ENCODE measurements around the gene GPS2. TPM values are rescaled to one million over a fixed set of nuclear protein-coding genes. Genes with fewer than 3 reads are reported as not detected.

GPS2 gene
- total RNA-seq (100 to 1,000 TPM in 3 of 5 experiments, 10 to 100 TPM in 2; 72.6 to 145 (median 107) TPM), polyA plus RNA-seq (100 to 1,000 TPM in 1 of 2 donors, 10 to 100 TPM in 1; 80.1 to 134 TPM), total RNA-seq (8.9 reads per million, percentile 33 among the genes with 10 or more reads in this experiment)

- Mint-ChIP-seq H3K27me3 (no peaks in the 10 kb centered on the region), H3K27ac (peak within 1 kb of the TSS; percentile 85 to 97 (median 95)), H3K4me1 (peaks cover 36 to 63% (median 54%) of the 10 kb centered on the region in 7 donors), H3K36me3 (peaks cover 14 to 50% (median 27%) of the 10 kb centered on the region in 5 donors), H3K9me3 (peaks cover 0 to 7% (median 0%) of the 10 kb centered on the region in 11 donors), H3K4me3 (peak within 1 kb of the TSS; percentile 85 to 96 (median 90))
- intact Hi-C loops (cut with micrococcal nuclease) = loop anchor here (1.0 to 2.0 kb wide), 4 partner anchors 8 to 90 kb away; partner anchors contain the start of genes EIF5A (in 2 of the 2), NEURL4 (in 2 of the 2) and TMEM256 (in 1 of the 2)
- peak; percentile 90 to 95 (median 93) for DNase-seq
- CTCF ChIA-PET = interaction anchor here (1.1 to 1.9 kb wide), 5 partner anchors 10 to 21 kb away, joined by 3 to 5 read pairs (median 4); partner anchors contain the start of genes ACAP1 and NEURL4
- Histone ChIP-seq H3K27ac (ENCODE audit: low read depth, low read length) (peak within 1 kb of the TSS; percentile 87), H3K27me3 (ENCODE audit: control insufficient read depth in 2 of 2, insufficient read depth in 2 of 2, low read length in 2 of 2) (no peaks in the 10 kb centered on the region), H3K9me3 (ENCODE audit: control insufficient read depth in 2 of 3, low read length in 3 of 3) (no peaks in the 10 kb centered on the region), H3K4me3 (ENCODE audit: low read length) (peak within 1 kb of the TSS; percentile 85), H3K4me1 (ENCODE audit: control insufficient read depth in 2 of 2, insufficient read depth in 2 of 2, low read length in 2 of 2) (peaks cover 30 to 35% of the 10 kb centered on the region in 2 donors), H3K36me3 (ENCODE audit: control insufficient read depth in 2 of 3, insufficient read depth in 3 of 3, low read length in 3 of 3) (peaks cover 32 to 64% (median 38%) of the 10 kb centered on the region in 3 experiments)
- peak; percentile 88 for ATAC-seq
- POLR2A ChIA-PET = interaction anchor here (0.5 to 11.5 kb wide), 18 partner anchors 10 to 300 kb away, joined by 3 to 336 read pairs (median 3); partner anchors contain the start of genes ACAP1, FXR2, MPDU1 and NEURL4
Observed at GRCh38 chr17:7314719-7315569, at the start of gene GPS2. Gene GPS2, minus strand, starts transcription at chr17:7315360. Its CDS starts 308 bp downstream, at chr17:7315052.

- peaks cover 0 to 2% (median 0%) of the 10 kb centered on the region in 7 donors for H3K4me1 Mint-ChIP-seq
- H3K27me3 ChIP-seq (ENCODE audit: control insufficient read depth in 2 of 2, insufficient read depth in 2 of 2, low read length in 2 of 2) = no peaks in the 10 kb centered on the region
- no peak overlapping the region for H3K27ac Mint-ChIP-seq
- H3K27ac ChIP-seq (ENCODE audit: low read depth, low read length) = no peak overlapping the region
- H3K27me3 Mint-ChIP-seq = peaks cover 0 to 4% (median 0%) of the 10 kb centered on the region in 5 donors
- H3K36me3 Mint-ChIP-seq = no peaks in the 10 kb centered on the region
- CTCF ChIA-PET = no interaction called here
- no peak overlapping the region for H3K4me3 ChIP-seq (ENCODE audit: low read length)
- intact Hi-C loops (cut with micrococcal nuclease) = no loop called here
- H3K9me3 Mint-ChIP-seq = peaks cover 0 to 1% (median 0%) of the 10 kb centered on the region in 11 donors
- POLR2A ChIA-PET = no interaction called here
- ATAC-seq (no peak), DNase-seq (no peak)
- no peaks in the 10 kb centered on the region for H3K4me1 ChIP-seq (ENCODE audit: control insufficient read depth in 2 of 2, insufficient read depth in 2 of 2, low read length in 2 of 2)
- no peaks in the 10 kb centered on the region for H3K36me3 ChIP-seq (ENCODE audit: control insufficient read depth in 2 of 3, insufficient read depth in 3 of 3, low read length in 3 of 3)
- no peaks in the 10 kb centered on the region for H3K9me3 ChIP-seq (ENCODE audit: control insufficient read depth in 2 of 3, low read length in 3 of 3)
- no peak overlapping the region for H3K4me3 Mint-ChIP-seq
Observed at GRCh38 chr17:7363311-7363710, 48.2 kb upstream of the GPS2 start.

GRCh38 chr17:7361906-7362305, 46.7 kb upstream of the GPS2 start:
- Histone ChIP-seq H3K36me3 (ENCODE audit: control insufficient read depth in 2 of 3, insufficient read depth in 3 of 3, low read length in 3 of 3) (no peaks in the 10 kb centered on the region), H3K27me3 (ENCODE audit: control insufficient read depth in 2 of 2, insufficient read depth in 2 of 2, low read length in 2 of 2) (no peaks in the 10 kb centered on the region), H3K4me3 (ENCODE audit: low read length) (no peak overlapping the region), H3K27ac (ENCODE audit: low read depth, low read length) (no peak overlapping the region), H3K4me1 (ENCODE audit: control insufficient read depth in 2 of 2, insufficient read depth in 2 of 2, low read length in 2 of 2) (no peaks in the 10 kb centered on the region), H3K9me3 (ENCODE audit: control insufficient read depth in 2 of 3, low read length in 3 of 3) (no peaks in the 10 kb centered on the region)
- CTCF ChIA-PET = interaction anchor here (1.2 kb wide), 1 partner anchor 14 kb away, joined by 4 read pairs; no protein-coding TSS in a partner anchor
- Mint-ChIP-seq H3K4me3 (no peak overlapping the region), H3K36me3 (no peaks in the 10 kb centered on the region), H3K27ac (no peak overlapping the region), H3K27me3 (peaks cover 0 to 2% (median 0%) of the 10 kb centered on the region in 5 donors), H3K9me3 (peaks cover 0 to 1% (median 0%) of the 10 kb centered on the region in 11 donors), H3K4me1 (peaks cover 0 to 4% (median 0%) of the 10 kb centered on the region in 7 donors)
- POLR2A ChIA-PET = interaction anchor here (1.2 kb wide), 1 partner anchor 117 kb away, joined by 3 read pairs; the partner anchor contains the start of gene ZBTB4
- DNase-seq (no peak), ATAC-seq (no peak)
- intact Hi-C loops (cut with micrococcal nuclease) = no loop called here

- peak overlapping the region in 1 of 9 donors; percentile 77 for H3K27ac Mint-ChIP-seq
- Histone ChIP-seq H3K4me3 (ENCODE audit: low read length) (no peak overlapping the region), H3K9me3 (ENCODE audit: control insufficient read depth in 2 of 3, low read length in 3 of 3) (no peaks in the 10 kb centered on the region), H3K27me3 (ENCODE audit: control insufficient read depth in 2 of 2, insufficient read depth in 2 of 2, low read length in 2 of 2) (no peaks in the 10 kb centered on the region), H3K4me1 (ENCODE audit: control insufficient read depth in 2 of 2, insufficient read depth in 2 of 2, low read length in 2 of 2) (peaks cover 3 to 13% of the 10 kb centered on the region in 2 donors), H3K27ac (ENCODE audit: low read depth, low read length) (no peak overlapping the region), H3K36me3 (ENCODE audit: control insufficient read depth in 2 of 3, insufficient read depth in 3 of 3, low read length in 3 of 3) (no peaks in the 10 kb centered on the region)
- no peak for ATAC-seq
- peaks cover 0 to 7% (median 0%) of the 10 kb centered on the region in 5 donors for H3K36me3 Mint-ChIP-seq
- POLR2A ChIA-PET = interaction anchor here (5.4 kb wide), 1 partner anchor 79 kb away, joined by 29 read pairs; the partner anchor contains the start of gene TMEM102
- H3K4me3 Mint-ChIP-seq = no peak overlapping the region
- peaks cover 0 to 2% (median 0%) of the 10 kb centered on the region in 5 donors for H3K27me3 Mint-ChIP-seq
- no peak for DNase-seq
- intact Hi-C loops (cut with micrococcal nuclease) = loop anchor here (2.0 to 10.0 kb wide), 3 partner anchors 27 to 127 kb away; partner anchors contain the start of genes PLSCR3 (in 1 of the 2), POLR2A (in 1 of the 2) and SLC35G6 (in 1 of the 2)
- H3K4me1 Mint-ChIP-seq = peaks cover 6 to 38% (median 19%) of the 10 kb centered on the region in 7 donors
- H3K9me3 Mint-ChIP-seq = peaks cover 0 to 1% (median 0%) of the 10 kb centered on the region in 11 donors
- CTCF ChIA-PET = interaction anchor here (0.6 to 2.1 kb wide), 4 partner anchors 79 to 560 kb away, joined by 3 to 11 read pairs (median 4); partner anchors contain the start of gene SENP3
Observed at GRCh38 chr17:7357381-7357780, 42.2 kb upstream of the GPS2 start.

GRCh38 chr17:7356756-7357155, 41.6 kb upstream of the GPS2 start:
- DNase-seq = no peak
- no peaks in the 10 kb centered on the region for H3K9me3 ChIP-seq (ENCODE audit: control insufficient read depth in 2 of 3, low read length in 3 of 3)
- POLR2A ChIA-PET = interaction anchor here (1.0 to 5.4 kb wide), 5 partner anchors 27 to 127 kb away, joined by 3 to 29 read pairs (median 8); partner anchors contain the start of genes POLR2A and TMEM102

More at GRCh38 chr17:7356756-7357155, 41.6 kb upstream of the GPS2 start:
- Histone ChIP-seq H3K4me3 (ENCODE audit: low read length) (no peak overlapping the region), H3K27me3 (ENCODE audit: control insufficient read depth in 2 of 2, insufficient read depth in 2 of 2, low read length in 2 of 2) (no peaks in the 10 kb centered on the region), H3K36me3 (ENCODE audit: control insufficient read depth in 2 of 3, insufficient read depth in 3 of 3, low read length in 3 of 3) (no peaks in the 10 kb centered on the region), H3K4me1 (ENCODE audit: control insufficient read depth in 2 of 2, insufficient read depth in 2 of 2, low read length in 2 of 2) (peaks cover 3 to 16% of the 10 kb centered on the region in 2 donors), H3K27ac (ENCODE audit: low read depth, low read length) (no peak overlapping the region)
- ATAC-seq = no peak
- CTCF ChIA-PET = interaction anchor here (0.5 to 5.3 kb wide), 18 partner anchors 13 to 227 kb away, joined by 3 to 67 read pairs (median 5); partner anchors contain the start of genes ACAP1, ASGR1, FGF11 and MPDU1
- peaks cover 7 to 38% (median 21%) of the 10 kb centered on the region in 7 donors for H3K4me1 Mint-ChIP-seq
- H3K27me3 Mint-ChIP-seq = peaks cover 0 to 2% (median 0%) of the 10 kb centered on the region in 5 donors
- H3K27ac Mint-ChIP-seq = no peak overlapping the region
- H3K36me3 Mint-ChIP-seq = peaks cover 0 to 8% (median 0%) of the 10 kb centered on the region in 5 donors
- intact Hi-C loops (cut with micrococcal nuclease) = loop anchor here (1.0 to 10.0 kb wide), 10 partner anchors 28 to 233 kb away; partner anchors contain the start of genes TMEM102 (in 2 of the 2), PLSCR3 (in 1 of the 2), POLR2A (in 1 of the 2) and SENP3 (in 1 of the 2)
- no peak overlapping the region for H3K4me3 Mint-ChIP-seq
- no peaks in the 10 kb centered on the region for H3K9me3 Mint-ChIP-seq

Data from naive thymus-derived CD4-positive, alpha-beta T cell (primary cell).